ENCODE results near the gene INTS11. TPM values are rescaled to one million over a fixed set of nuclear protein-coding genes. Genes with fewer than 3 reads are reported as not detected.

The INTS11 gene
- total and polyA plus RNA-seq, 2 donors from 2014 or later, result 73.6 to 100 TPM

GRCh38 chr1:1267488-1268283, 56.8 kb downstream of the INTS11 start:
- Histone ChIP-seq H3K4me1 (ENCODE audit: control insufficient read depth in 2 of 3, insufficient read depth in 2 of 3, low read depth in 1 of 3, low read length in 3 of 3) (peaks cover 0 to 26% (median 25%) of the 10 kb centered on the region in 3 donors), H3K36me3 (ENCODE audit: control insufficient read depth in 2 of 3, insufficient read depth in 3 of 3, low read length in 3 of 3) (peaks cover 2 to 13% (median 8%) of the 10 kb centered on the region in 3 donors), H3K27me3 (ENCODE audit: control insufficient read depth, insufficient read depth, low read length) (no peaks in the 10 kb centered on the region), H3K9ac (ENCODE audit: low read length in 3 of 3) (no peak overlapping the region), H3K9me3 (ENCODE audit: control insufficient read depth in 2 of 3, insufficient read depth in 1 of 3, low read length in 3 of 3) (no peaks in the 10 kb centered on the region), H3K27ac (ENCODE audit: low read depth in 2 of 2, low read length in 2 of 2) (no peak overlapping the region), H3K4me3 (ENCODE audit: low read length in 3 of 3) (no peak overlapping the region)
- DNase-seq (peak in 1 of 5 donors; percentile 65), FAIRE-seq (no peak)
- intact Hi-C loops (cut with DNase I), result no loop called here
- no peak for TF ChIP-seq CTCF (IDR thresholded peaks at IDR 0.05; ENCODE audit: borderline replicate concordance, extremely low read depth, insufficient read depth)

GRCh38 chr1:1264868-1265272, 59.6 kb downstream of the INTS11 start:
- H3K36me3 ChIP-seq (ENCODE audit: control insufficient read depth in 2 of 3, insufficient read depth in 3 of 3, low read length in 3 of 3), result peaks cover 2 to 19% (median 14%) of the 10 kb centered on the region in 3 donors
- no peak overlapping the region for H3K4me3 ChIP-seq (ENCODE audit: low read length in 3 of 3)
- no peaks in the 10 kb centered on the region for H3K27me3 ChIP-seq (ENCODE audit: control insufficient read depth, insufficient read depth, low read length)
- peaks cover 0 to 5% (median 5%) of the 10 kb centered on the region in 3 donors for H3K4me1 ChIP-seq (ENCODE audit: control insufficient read depth in 2 of 3, insufficient read depth in 2 of 3, low read depth in 1 of 3, low read length in 3 of 3)
- no peak for TF ChIP-seq CTCF (IDR thresholded peaks at IDR 0.05; ENCODE audit: borderline replicate concordance, extremely low read depth, insufficient read depth)
- no peaks in the 10 kb centered on the region for H3K9me3 ChIP-seq (ENCODE audit: control insufficient read depth in 2 of 3, insufficient read depth in 1 of 3, low read length in 3 of 3)
- intact Hi-C loops (cut with DNase I), result no loop called here
- H3K9ac ChIP-seq (ENCODE audit: low read length in 3 of 3), result no peak overlapping the region
- peak overlapping the region in 1 of 2 donors; percentile 48 for H3K27ac ChIP-seq (ENCODE audit: low read depth in 2 of 2, low read length in 2 of 2)
- DNase-seq, result peak in 1 of 5 donors; percentile 39
- no peak for FAIRE-seq

GRCh38 chr1:1264026-1264425, 60.4 kb downstream of the INTS11 start:
- H3K4me3 ChIP-seq (ENCODE audit: low read length in 3 of 3), result no peak overlapping the region
- H3K9me3 ChIP-seq (ENCODE audit: control insufficient read depth in 2 of 3, insufficient read depth in 1 of 3, low read length in 3 of 3), result no peaks in the 10 kb centered on the region
- no peak for TF ChIP-seq CTCF (IDR thresholded peaks at IDR 0.05; ENCODE audit: borderline replicate concordance, extremely low read depth, insufficient read depth)
- peaks cover 0 to 5% (median 5%) of the 10 kb centered on the region in 3 donors for H3K4me1 ChIP-seq (ENCODE audit: control insufficient read depth in 2 of 3, insufficient read depth in 2 of 3, low read depth in 1 of 3, low read length in 3 of 3)
- intact Hi-C loops (cut with DNase I), result no loop called here
- no peaks in the 10 kb centered on the region for H3K27me3 ChIP-seq (ENCODE audit: control insufficient read depth, insufficient read depth, low read length)
- peaks cover 3 to 23% (median 17%) of the 10 kb centered on the region in 3 donors for H3K36me3 ChIP-seq (ENCODE audit: control insufficient read depth in 2 of 3, insufficient read depth in 3 of 3, low read length in 3 of 3)
- DNase-seq (peak in 1 of 5 donors; percentile 35), FAIRE-seq (no peak)
- H3K27ac ChIP-seq (ENCODE audit: low read depth in 2 of 2, low read length in 2 of 2), result no peak overlapping the region
- H3K9ac ChIP-seq (ENCODE audit: low read length in 3 of 3), result no peak overlapping the region
